COLO668 (cell line): ENCODE results near the gene FBXW2.
A peak's percentile ranks its signal among the peaks of the same experiment; 100 is the strongest.

ENCODE experiments used
- DNase-seq: peaks from one replicate; lab custom pipeline; 2025; ENCODE audit not compliant: unreplicated experiment; lab: John Stamatoyannopoulos, UW

FBXW2 gene

DNA sequence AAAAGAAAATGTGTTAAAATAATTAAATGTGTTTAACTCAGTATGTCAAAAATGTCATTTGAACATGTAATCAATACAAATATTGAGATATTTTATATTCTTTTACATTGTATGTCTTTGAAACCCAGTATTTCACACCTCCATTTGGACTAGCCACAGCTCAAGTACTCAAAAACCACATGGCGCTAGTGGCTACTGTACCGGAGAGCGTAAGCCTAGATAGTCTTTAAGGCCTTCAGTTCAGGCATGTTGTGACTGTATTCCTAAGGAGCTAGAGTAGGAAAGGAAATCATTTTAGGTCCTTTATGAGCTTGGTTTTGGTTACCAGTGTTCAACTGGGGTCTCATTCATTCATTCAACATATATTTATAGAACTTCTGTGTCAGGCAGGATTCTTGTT lies 12.8 kb downstream of the FBXW2 start:
- DNase-seq = no peak

- no peak for DNase-seq
Observed at GRCh38 chr9:120779227-120779626, 14.0 kb downstream of the FBXW2 start.

- DNase-seq = no peak
Observed at GRCh38 chr9:120778758-120779157, 14.5 kb downstream of the FBXW2 start.

GRCh38 chr9:120777229-120777628 lies 16.0 kb downstream of the FBXW2 start:
- DNase-seq = no peak

DNA sequence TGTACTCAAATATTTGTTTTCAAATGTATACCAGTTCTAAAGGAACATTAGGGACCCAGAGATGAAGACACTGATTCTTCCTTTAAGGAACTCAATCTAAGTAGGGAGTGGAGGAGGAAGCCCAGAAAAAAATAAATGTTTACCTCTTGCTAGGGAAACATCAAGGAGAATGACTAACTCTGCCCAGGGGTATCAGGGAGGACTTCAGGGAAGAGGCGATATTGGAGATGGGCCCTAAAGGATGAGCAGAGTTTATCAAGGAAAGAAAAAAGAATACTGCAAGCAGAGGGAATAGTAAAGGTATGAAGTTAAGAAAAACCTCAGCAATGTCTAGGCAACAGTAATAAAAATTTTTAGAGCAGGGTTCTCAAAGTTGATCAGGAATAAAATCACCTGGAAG lies 16.4 kb downstream of the FBXW2 start:
- DNase-seq = no peak

DNA sequence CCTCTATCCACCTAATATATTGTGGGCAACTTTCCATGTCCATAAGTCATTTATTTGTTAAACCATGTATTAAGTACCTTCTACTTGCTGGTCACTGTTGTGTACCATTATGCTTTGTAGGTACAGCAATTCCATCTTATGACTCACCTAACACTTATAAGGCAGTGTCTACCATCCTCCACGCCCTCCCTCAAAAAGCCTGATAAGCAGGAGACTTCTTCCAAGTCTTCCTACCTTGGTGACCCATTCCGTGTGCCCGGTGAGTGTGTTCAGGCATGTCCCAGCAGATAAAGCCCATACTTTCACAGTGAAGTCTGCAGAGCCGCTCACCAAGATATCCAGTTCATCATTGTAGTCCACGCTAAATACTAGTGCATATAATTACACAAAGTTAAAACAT lies 17.4 kb downstream of the FBXW2 start:
- no peak for DNase-seq

DNA sequence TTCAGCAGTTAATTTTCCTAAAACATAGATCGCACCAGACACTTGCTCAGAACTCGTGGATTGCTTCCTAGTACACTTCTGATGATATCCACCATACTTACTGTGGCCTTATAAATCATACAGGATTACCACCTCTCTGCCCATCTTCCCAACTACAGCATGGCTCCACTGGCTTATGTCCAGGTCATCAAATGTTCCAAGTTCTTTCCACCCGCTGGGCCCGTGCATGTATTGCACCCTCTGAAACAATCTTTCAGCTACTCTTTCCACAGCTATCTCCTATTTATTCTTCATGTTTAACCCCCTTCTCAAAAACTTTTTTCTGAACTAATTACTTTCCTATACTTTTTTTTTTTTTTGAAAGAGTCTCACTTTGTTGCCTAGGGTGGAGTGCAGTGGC lies 18.5 kb downstream of the FBXW2 start:
- no peak for DNase-seq

- no peak for DNase-seq
Observed at GRCh38 chr9:120773256-120773655, 20.0 kb downstream of the FBXW2 start.

GRCh38 chr9:120770931-120771330 lies 22.3 kb downstream of the FBXW2 start:
- no peak for DNase-seq

DNA sequence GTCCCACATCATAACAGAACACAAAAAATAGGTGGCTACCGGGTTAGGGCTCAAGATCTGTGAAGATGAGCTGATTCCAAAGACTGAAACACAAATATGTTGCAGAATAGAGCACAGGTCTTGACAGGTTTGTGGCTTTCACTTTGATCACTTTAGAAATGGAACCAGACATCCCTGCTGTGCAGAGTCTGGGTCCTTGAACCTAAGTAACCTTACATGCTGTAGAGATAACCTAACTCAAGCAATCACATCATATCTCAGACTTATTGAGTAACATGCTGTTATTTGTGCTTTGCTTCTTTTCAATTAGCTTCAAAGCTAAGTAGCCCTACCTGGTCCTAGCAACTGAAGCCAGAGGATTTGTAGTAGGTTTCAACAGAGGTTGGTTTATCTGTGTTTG lies 24.3 kb downstream of the FBXW2 start:
- no peak for DNase-seq

DNA sequence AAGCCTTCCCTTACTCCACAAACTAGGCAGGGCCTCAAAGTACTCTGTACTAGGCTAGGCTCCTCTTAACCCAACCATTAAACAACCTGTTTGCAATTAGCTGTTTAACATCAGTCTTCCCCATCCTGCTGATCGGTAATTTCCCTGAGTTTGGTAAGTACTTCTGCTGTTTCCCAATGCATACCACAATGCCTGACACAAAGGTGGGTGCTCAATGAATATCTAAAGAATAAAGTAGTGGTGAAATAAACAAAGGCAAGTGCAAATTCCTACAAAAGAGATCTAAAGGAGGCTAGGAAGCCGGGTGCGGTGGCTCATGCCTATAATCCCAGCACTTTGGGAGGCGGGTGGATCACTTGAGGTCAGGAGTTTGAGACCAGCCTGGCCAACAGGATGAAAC lies 25.0 kb downstream of the FBXW2 start:
- no peak for DNase-seq

- DNase-seq = no peak
Observed at GRCh38 chr9:120767451-120767850, 25.8 kb downstream of the FBXW2 start.

- no peak for DNase-seq
Observed at GRCh38 chr9:120765910-120766425, 27.2 kb downstream of the FBXW2 start.

- DNase-seq = no peak
Observed at GRCh38 chr9:120764476-120764875, 28.7 kb downstream of the FBXW2 start.

- DNase-seq = no peak
Observed at GRCh38 chr9:120761006-120761405, 32.2 kb downstream of the FBXW2 start.

GRCh38 chr9:120759755-120760400 lies 33.3 kb downstream of the FBXW2 start:
- DNase-seq = no peak

DNA sequence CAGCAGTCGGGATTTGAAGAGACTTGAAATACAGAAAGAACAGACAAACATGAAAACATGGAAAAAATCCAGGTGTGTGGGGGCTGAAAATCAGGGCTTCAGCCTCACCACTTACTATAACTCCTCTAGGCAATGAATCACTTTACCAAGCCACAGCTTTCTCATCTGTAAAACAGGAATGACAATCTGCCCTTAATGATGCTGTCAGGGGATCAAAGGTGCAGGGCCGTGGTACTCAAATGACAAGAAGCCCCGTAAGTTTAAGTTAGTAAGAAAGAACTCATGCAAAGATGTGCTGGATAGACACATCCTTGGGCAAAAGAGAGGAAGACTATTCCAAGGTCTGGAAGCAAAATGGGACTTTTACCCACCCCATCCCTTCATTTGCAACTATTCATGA lies 34.7 kb downstream of the FBXW2 start:
- DNase-seq = no peak

DNA sequence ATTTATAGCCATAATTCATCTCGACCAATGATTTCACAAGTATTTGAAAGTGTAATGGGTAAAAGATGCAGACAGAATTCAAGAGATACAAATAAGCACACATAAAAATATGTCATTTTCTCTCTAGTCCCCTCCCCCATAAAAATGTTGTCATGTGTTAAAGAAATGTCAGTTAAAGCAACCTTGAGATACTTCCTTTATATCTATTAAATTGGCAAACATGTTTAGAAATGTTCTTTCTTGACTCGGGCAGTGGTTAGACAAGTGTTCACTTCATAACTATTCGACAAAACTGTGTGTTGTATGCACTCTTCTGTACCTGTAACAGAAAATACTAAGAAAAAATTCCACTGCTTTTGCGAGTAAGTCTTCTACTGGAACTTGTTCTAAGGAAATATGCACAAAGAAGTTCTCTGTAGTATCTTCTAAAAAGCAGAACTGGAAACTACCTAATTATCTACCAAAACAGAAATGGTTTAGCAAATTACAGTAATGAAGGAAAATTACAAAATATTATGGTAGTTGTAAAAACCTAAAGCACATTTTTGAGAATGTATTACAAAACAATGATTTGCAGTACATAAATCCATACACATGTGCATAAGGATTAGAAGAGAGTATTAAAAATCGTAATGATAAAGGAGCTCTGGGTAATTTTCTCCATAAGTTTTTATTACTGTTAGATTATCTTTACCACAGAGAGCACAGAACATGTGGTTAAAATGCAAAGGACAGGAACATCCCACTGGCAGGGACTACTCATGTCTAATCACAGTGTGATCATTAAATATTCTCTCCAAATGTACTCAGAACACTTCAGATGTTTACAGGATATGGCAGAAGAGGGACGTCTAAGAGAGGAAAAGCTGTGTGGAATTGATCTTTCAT lies 35.9 kb downstream of the FBXW2 start:
- no peak for DNase-seq

DNA sequence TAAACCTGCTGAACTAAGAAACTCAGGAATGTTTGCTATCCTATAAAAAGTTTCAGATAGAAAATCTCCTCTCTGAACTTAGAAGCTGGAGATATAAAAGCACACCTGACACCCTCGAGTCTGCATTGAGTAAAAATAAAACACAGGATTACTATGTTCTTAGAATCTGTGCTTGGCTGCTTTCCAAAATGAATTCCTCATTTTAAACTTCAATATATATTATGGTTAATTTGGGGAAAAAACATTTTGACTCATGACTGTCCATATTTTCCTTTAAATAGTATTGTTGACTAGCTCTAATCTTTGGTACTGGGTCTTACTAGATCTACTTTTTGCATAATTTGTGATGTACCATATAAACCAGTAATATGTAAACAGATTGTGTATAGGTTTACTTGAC lies 36.7 kb downstream of the FBXW2 start:
- DNase-seq = no peak

- peak; percentile 58 for DNase-seq
Observed at GRCh38 chr9:120755810-120756434, 37.3 kb downstream of the FBXW2 start.

DNA sequence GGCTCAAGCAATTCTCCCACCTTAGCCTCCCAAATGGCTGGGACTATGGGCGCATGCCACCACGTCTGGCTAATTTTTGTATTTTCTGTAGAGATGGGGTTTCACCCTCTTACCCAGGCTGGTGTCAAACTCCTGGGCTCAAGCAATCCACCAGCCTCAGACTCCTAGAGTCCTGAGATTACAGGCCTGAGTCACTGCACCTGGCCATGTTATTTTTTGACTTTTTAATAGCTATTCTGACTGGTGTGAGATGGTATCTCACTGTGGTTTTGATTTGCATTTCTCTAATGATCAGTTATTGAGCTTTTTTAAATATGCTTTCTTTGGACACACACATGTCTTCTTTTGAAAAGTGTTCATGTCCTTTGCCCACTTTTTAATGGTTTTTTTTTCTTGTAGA lies 38.2 kb downstream of the FBXW2 start:
- DNase-seq = no peak

GRCh38 chr9:120750421-120750820 lies 42.8 kb downstream of the FBXW2 start:
- no peak for DNase-seq
